Liver (tissue), 9 donors: Measurements from ENCODE around the gene ITIH5. TPM values are rescaled to one million over a fixed set of nuclear protein-coding genes. Genes with fewer than 3 reads are reported as not detected.

Source experiments
- DNase-seq: peaks from one replicate; pipeline ENCODE4 v3.0.0-alpha.2; 2017; ENCODE audit warnings: low spot score
- H3K27ac ChIP-seq, 2 donors: one replicate each; pipeline ENCODE4 v1.7.0; 2013; ENCODE audit warnings: inconsistent platforms in 2 of 2, low read length in 2 of 2, control low read depth in 1 of 2, low read depth in 1 of 2, mild to moderate bottlenecking in 1 of 2
- H3K27me3 ChIP-seq, 4 donors: one replicate each; pipeline versions ENCODE4 v1.6.1 to v1.7.0; 2013; ENCODE audit warnings: low read length in 3 of 4, inconsistent platforms in 1 of 4, mild to moderate bottlenecking in 1 of 4, moderate library complexity in 1 of 4; ENCODE audit not compliant: control insufficient read depth in 4 of 4, insufficient read depth in 4 of 4
- H3K36me3 ChIP-seq, 4 donors: one replicate each; pipeline versions ENCODE4 v1.6.1 to v1.7.0; 2013; ENCODE audit warnings: low read length in 3 of 4, mild to moderate bottlenecking in 3 of 4, low read depth in 1 of 4, moderate library complexity in 1 of 4; ENCODE audit not compliant: control insufficient read depth in 4 of 4, insufficient read depth in 3 of 4
- H3K4me1 ChIP-seq, 4 donors: one replicate each; pipeline versions ENCODE4 v1.6.1 to v1.7.0; 2013; ENCODE audit warnings: low read length in 3 of 4, mild to moderate bottlenecking in 3 of 4, moderate library complexity in 1 of 4; ENCODE audit not compliant: control insufficient read depth in 4 of 4, insufficient read depth in 4 of 4
- H3K4me3 ChIP-seq, 3 donors: one replicate each; pipeline versions ENCODE4 v1.6.1 to v1.7.0; 2013; ENCODE audit warnings: low read length in 3 of 3, control low read depth in 1 of 3, low read depth in 1 of 3, mild to moderate bottlenecking in 1 of 3
- H3K9ac ChIP-seq, 2 donors: one replicate each; pipeline ENCODE4 v1.7.0; 2013; ENCODE audit warnings: low read length in 2 of 2, mild to moderate bottlenecking in 2 of 2, moderate library complexity in 2 of 2, control low read depth in 1 of 2, low read depth in 1 of 2
- H3K9me3 ChIP-seq, 4 donors: one replicate each; pipeline versions ENCODE4 v1.6.1 to v1.7.0; 2013; ENCODE audit warnings: low read length in 3 of 4; ENCODE audit not compliant: control insufficient read depth in 4 of 4
- EGR1 ChIP-seq, 2 donors: IDR thresholded peaks; 2 replicates each; pipeline ENCODE4 v1.6.1; 2016 to 2018; ENCODE audit warnings: antibody characterized with exemption in 2 of 2, low read depth in 2 of 2
- FOXA1 ChIP-seq: IDR thresholded peaks from 2 replicates; pipeline ENCODE4 v1.6.1; 2016; ENCODE audit warnings: antibody characterized with exemption
- FOXA2 ChIP-seq: IDR thresholded peaks from 2 replicates; pipeline ENCODE4 v1.6.1; 2016; ENCODE audit warnings: antibody characterized with exemption
- GABPA ChIP-seq, 2 donors: IDR thresholded peaks in 1 of 2; conservative IDR thresholded peaks in 1 of 2; 2 replicates each; pipeline ENCODE4 v1.6.1; 2016; ENCODE audit warnings: antibody characterized with exemption in 2 of 2, mild to moderate bottlenecking in 1 of 2, moderate library complexity in 1 of 2
- HNF4A ChIP-seq, 2 donors: conservative IDR thresholded peaks; 2 replicates each; pipeline ENCODE4 v1.6.1; 2016; ENCODE audit warnings: antibody characterized with exemption in 2 of 2, mild to moderate bottlenecking in 2 of 2
- HNF4G ChIP-seq: IDR thresholded peaks from 2 replicates; pipeline ENCODE4 v1.6.1; 2016; ENCODE audit warnings: antibody characterized with exemption
- JUND ChIP-seq, 2 donors: IDR thresholded peaks; 2 replicates each; pipeline ENCODE4 v1.6.1; 2016; ENCODE audit warnings: antibody characterized with exemption in 2 of 2
- MAX ChIP-seq: IDR thresholded peaks from 2 replicates; pipeline ENCODE4 v1.6.1; 2016; ENCODE audit warnings: antibody characterized with exemption
- NR2F2 ChIP-seq: IDR thresholded peaks from 2 replicates; pipeline ENCODE4 v1.6.1; 2016; ENCODE audit warnings: antibody characterized with exemption
- RAD21 ChIP-seq, 2 donors: IDR thresholded peaks; 2 replicates each; pipeline ENCODE4 v1.6.1; 2016; ENCODE audit warnings: antibody characterized with exemption in 2 of 2, mild to moderate bottlenecking in 2 of 2
- RXRA ChIP-seq, 2 donors: IDR thresholded peaks; 2 replicates each; pipeline ENCODE4 v1.6.1; 2017 to 2018; ENCODE audit warnings: antibody characterized with exemption in 2 of 2, mild to moderate bottlenecking in 1 of 2
- SP1 ChIP-seq: IDR thresholded peaks from 2 replicates; pipeline ENCODE4 v1.6.1; 2018; ENCODE audit warnings: antibody characterized with exemption, mild to moderate bottlenecking
- TAF1 ChIP-seq: conservative IDR thresholded peaks from 2 replicates; pipeline ENCODE4 v1.6.1; 2016; ENCODE audit warnings: antibody characterized with exemption, mild to moderate bottlenecking
- YY1 ChIP-seq: IDR thresholded peaks from 2 replicates; pipeline ENCODE4 v1.6.1; 2016; ENCODE audit warnings: antibody characterized with exemption, mild to moderate bottlenecking
- ZBTB33 ChIP-seq: IDR thresholded peaks from 2 replicates; pipeline ENCODE4 v1.6.1; 2016; ENCODE audit warnings: antibody characterized with exemption
- WGBS: extraction: QIAGEN DNeasy Blood & Tissue Kit; methylation state at CpG from one replicate; pipeline ENCODE4 v1.1.7; 2013; 5-methylcytosine and 5-hydroxymethylcytosine counted together
- polyA plus RNA-seq, 2 donors: library from polyadenylated mRNA; stranded (reverse) in 1 of 2; unstranded in 1 of 2; fragments of 200-250 nt in 1 of 2; fragments of >200 nt in 1 of 2; fragmentation: Nextera tagmentation in 1 of 2; extraction: Ambion mirVana in 1 of 2; gene quantifications; one replicate each; pipeline versions ENCODE4 v1.2.1 to v1.2.3, GENCODE V29; 2013 to 2015
- total RNA-seq, 2 donors: library from RNA; depleted of rRNA; stranded (reverse); fragments of >200 nt; gene quantifications; one replicate each; pipeline ENCODE4 v1.2.3, GENCODE V29; 2014
- TF ChIP-seq, protein P1 (sequence below): fragments of 150-350 bp; IDR thresholded peaks from 2 replicates; pipeline ENCODE4 v1.5.1; 2017; ENCODE audit warnings: improper control_type of control experiment, low read depth, low read length; ENCODE audit not compliant: missing input control
- TF ChIP-seq, protein P2 (sequence below): IDR thresholded peaks from 2 replicates; pipeline ENCODE4 v1.6.1; 2016; ENCODE audit warnings: antibody characterized with exemption
- TF ChIP-seq, protein P3 (sequence below): IDR thresholded peaks from 2 replicates; pipeline ENCODE4 v1.6.1; 2016; ENCODE audit warnings: antibody characterized with exemption, mild to moderate bottlenecking
- donor health status: healthy.
- donor health status: healthy.
- donor health status: healthy.
- donor health status: healthy.
- donor health status: healthy.

The ITIH5 gene
- total and polyA plus RNA-seq, 4 donors = 0.60 to 1.3 (median 0.98) TPM

DNA sequence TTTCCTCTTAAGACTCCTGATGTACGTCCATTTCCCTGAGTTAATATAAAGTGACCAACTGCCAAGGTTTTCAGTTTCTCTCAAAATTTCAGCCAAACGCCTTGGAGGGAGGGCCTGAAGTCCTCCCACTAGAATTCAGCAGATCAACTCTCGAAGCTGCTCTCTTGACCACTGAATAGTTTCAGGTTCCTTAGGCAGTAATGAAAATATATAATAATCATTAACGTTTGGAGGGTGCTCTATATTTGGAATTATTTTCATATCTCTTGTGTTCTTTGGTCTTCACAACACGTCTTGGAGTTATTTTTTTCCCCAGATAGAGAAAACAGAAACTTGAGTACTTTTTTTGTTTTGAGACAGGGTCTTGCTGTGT is 132.3 kb downstream of the ITIH5 start:
- peaks cover 0 to 4% (median 3%) of the 10 kb centered on the region in 4 donors for H3K4me1 ChIP-seq
- no peak overlapping the region for H3K27ac ChIP-seq
- H3K4me3 ChIP-seq = no peak overlapping the region
- peaks cover 0 to 9% (median 2%) of the 10 kb centered on the region in 4 donors for H3K9me3 ChIP-seq
- WGBS = 75% methylated on average over 5 of the region's 5 CpGs
- no peak for TF ChIP-seq NR2F2
- no peak for TF ChIP-seq HNF4A (conservative IDR thresholded peaks at IDR 0.05)
- TF ChIP-seq, protein P1, sequence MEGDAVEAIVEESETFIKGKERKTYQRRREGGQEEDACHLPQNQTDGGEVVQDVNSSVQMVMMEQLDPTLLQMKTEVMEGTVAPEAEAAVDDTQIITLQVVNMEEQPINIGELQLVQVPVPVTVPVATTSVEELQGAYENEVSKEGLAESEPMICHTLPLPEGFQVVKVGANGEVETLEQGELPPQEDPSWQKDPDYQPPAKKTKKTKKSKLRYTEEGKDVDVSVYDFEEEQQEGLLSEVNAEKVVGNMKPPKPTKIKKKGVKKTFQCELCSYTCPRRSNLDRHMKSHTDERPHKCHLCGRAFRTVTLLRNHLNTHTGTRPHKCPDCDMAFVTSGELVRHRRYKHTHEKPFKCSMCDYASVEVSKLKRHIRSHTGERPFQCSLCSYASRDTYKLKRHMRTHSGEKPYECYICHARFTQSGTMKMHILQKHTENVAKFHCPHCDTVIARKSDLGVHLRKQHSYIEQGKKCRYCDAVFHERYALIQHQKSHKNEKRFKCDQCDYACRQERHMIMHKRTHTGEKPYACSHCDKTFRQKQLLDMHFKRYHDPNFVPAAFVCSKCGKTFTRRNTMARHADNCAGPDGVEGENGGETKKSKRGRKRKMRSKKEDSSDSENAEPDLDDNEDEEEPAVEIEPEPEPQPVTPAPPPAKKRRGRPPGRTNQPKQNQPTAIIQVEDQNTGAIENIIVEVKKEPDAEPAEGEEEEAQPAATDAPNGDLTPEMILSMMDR = no peak
- no peak for TF ChIP-seq TAF1
- no peak for TF ChIP-seq SP1
- TF ChIP-seq FOXA2 = no peak
- TF ChIP-seq RAD21 (IDR thresholded peaks at IDR 0.05) = no peak
- no peak for TF ChIP-seq YY1
- no peak for TF ChIP-seq EGR1 (IDR thresholded peaks at IDR 0.05; ENCODE audit: low read depth in 2 of 2)
- H3K27me3 ChIP-seq = peaks cover 0 to 8% (median 1%) of the 10 kb centered on the region in 4 donors
- DNase-seq = no peak
- H3K9ac ChIP-seq = no peak overlapping the region
- no peaks in the 10 kb centered on the region for H3K36me3 ChIP-seq

GRCh38 chr10:7533657-7534479 is 132.9 kb downstream of the ITIH5 start:
- Histone ChIP-seq H3K36me3 (no peaks in the 10 kb centered on the region), H3K4me3 (no peak overlapping the region), H3K4me1 (peaks cover 0 to 4% (median 3%) of the 10 kb centered on the region in 4 donors), H3K27me3 (peaks cover 0 to 8% (median 1%) of the 10 kb centered on the region in 4 donors), H3K9ac (no peak overlapping the region), H3K27ac (no peak overlapping the region), H3K9me3 (peaks cover 0 to 8% (median 2%) of the 10 kb centered on the region in 4 donors)
- WGBS = 90% methylated on average over 7 of the region's 7 CpGs
- TF ChIP-seq, protein P1 = no peak
- no peak for TF ChIP-seq FOXA2
- no peak for TF ChIP-seq EGR1 (IDR thresholded peaks at IDR 0.05; ENCODE audit: low read depth in 2 of 2)
- TF ChIP-seq, protein P2, sequence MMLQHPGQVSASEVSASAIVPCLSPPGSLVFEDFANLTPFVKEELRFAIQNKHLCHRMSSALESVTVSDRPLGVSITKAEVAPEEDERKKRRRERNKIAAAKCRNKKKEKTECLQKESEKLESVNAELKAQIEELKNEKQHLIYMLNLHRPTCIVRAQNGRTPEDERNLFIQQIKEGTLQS = no peak
- no peak for TF ChIP-seq FOXA1
- no peak for TF ChIP-seq HNF4A (conservative IDR thresholded peaks at IDR 0.05)
- TF ChIP-seq, protein P3, sequence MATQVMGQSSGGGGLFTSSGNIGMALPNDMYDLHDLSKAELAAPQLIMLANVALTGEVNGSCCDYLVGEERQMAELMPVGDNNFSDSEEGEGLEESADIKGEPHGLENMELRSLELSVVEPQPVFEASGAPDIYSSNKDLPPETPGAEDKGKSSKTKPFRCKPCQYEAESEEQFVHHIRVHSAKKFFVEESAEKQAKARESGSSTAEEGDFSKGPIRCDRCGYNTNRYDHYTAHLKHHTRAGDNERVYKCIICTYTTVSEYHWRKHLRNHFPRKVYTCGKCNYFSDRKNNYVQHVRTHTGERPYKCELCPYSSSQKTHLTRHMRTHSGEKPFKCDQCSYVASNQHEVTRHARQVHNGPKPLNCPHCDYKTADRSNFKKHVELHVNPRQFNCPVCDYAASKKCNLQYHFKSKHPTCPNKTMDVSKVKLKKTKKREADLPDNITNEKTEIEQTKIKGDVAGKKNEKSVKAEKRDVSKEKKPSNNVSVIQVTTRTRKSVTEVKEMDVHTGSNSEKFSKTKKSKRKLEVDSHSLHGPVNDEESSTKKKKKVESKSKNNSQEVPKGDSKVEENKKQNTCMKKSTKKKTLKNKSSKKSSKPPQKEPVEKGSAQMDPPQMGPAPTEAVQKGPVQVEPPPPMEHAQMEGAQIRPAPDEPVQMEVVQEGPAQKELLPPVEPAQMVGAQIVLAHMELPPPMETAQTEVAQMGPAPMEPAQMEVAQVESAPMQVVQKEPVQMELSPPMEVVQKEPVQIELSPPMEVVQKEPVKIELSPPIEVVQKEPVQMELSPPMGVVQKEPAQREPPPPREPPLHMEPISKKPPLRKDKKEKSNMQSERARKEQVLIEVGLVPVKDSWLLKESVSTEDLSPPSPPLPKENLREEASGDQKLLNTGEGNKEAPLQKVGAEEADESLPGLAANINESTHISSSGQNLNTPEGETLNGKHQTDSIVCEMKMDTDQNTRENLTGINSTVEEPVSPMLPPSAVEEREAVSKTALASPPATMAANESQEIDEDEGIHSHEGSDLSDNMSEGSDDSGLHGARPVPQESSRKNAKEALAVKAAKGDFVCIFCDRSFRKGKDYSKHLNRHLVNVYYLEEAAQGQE = no peak
- TF ChIP-seq SP1 = no peak
- no peak for TF ChIP-seq JUND (IDR thresholded peaks at IDR 0.05)
- no peak for TF ChIP-seq MAX
- no peak for TF ChIP-seq RXRA (IDR thresholded peaks at IDR 0.05)
- TF ChIP-seq RAD21 (IDR thresholded peaks at IDR 0.05) = no peak
- TF ChIP-seq NR2F2 = no peak
- TF ChIP-seq HNF4G = no peak
- no peak for TF ChIP-seq GABPA (IDR thresholded peaks at IDR 0.05 in 1 of 2, conservative IDR thresholded peaks at IDR 0.05 in 1 of 2)
- TF ChIP-seq TAF1 = no peak
- TF ChIP-seq YY1 = no peak
- no peak for TF ChIP-seq ZBTB33
- no peak for DNase-seq
